GM12878 (cell line): ENCODE data around the gene XRCC6. TPM values are rescaled to one million over a fixed set of nuclear protein-coding genes. Genes with fewer than 3 reads are reported as not detected.

ENCODE experiments used
- CBFB ChIP-seq: IDR thresholded peaks from 2 replicates; pipeline ENCODE4 v1.6.1; 2016; ENCODE audit warnings: antibody characterized with exemption, low read depth
- CHD2 ChIP-seq: IDR thresholded peaks from 2 replicates; pipeline ENCODE4 v1.6.1; 2011; ENCODE audit warnings: low read depth, low read length, improper control_type of control experiment, borderline replicate concordance
- EP300 ChIP-seq, 2 experiments: fragments of 150-350 bp in 1 of 2; IDR thresholded peaks; 2 replicates each; pipeline ENCODE4 v1.6.1; 2011 to 2012; ENCODE audit warnings: low read depth in 2 of 2, low read length in 2 of 2, borderline replicate concordance in 1 of 2, improper control_type of control experiment in 1 of 2, inconsistent platforms in 1 of 2; ENCODE audit not compliant: control insufficient read depth in 1 of 2
- EZH2 ChIP-seq: IDR thresholded peaks from 2 replicates; pipeline ENCODE4 v1.6.1; 2012; ENCODE audit warnings: low read depth, mild to moderate bottlenecking, control low read depth, inconsistent platforms, low read length, borderline replicate concordance; ENCODE audit not compliant: control insufficient read depth
- FOXK2 ChIP-seq: fragments of 450-650 bp; IDR thresholded peaks from 2 replicates; pipeline ENCODE4 v1.6.1; 2017; ENCODE audit warnings: mild to moderate bottlenecking, moderate library complexity
- FOXM1 ChIP-seq: IDR thresholded peaks from 2 replicates; pipeline ENCODE4 v1.6.1; 2012; ENCODE audit warnings: low read depth, mild to moderate bottlenecking, inconsistent platforms, low read length, moderate library complexity
- HDGF ChIP-seq: fragments of 450-650 bp; IDR thresholded peaks from 2 replicates; pipeline ENCODE4 v1.6.1; 2016; ENCODE audit warnings: antibody characterized with exemption
- IKZF1 ChIP-seq: fragments of 450-650 bp; conservative IDR thresholded peaks from 2 replicates; pipeline ENCODE4 v1.6.1; 2017; ENCODE audit warnings: antibody characterized with exemption, mild to moderate bottlenecking
- IKZF2 ChIP-seq, 2 experiments: fragments of 450-650 bp; IDR thresholded peaks; 2 replicates each; pipeline ENCODE4 v1.6.1; 2017; ENCODE audit warnings: mild to moderate bottlenecking in 2 of 2, moderate library complexity in 2 of 2
- LARP7 ChIP-seq: fragments of 450-650 bp; IDR thresholded peaks from 2 replicates; pipeline ENCODE4 v1.6.1; 2017; ENCODE audit warnings: mild to moderate bottlenecking
- MXI1 ChIP-seq: fragments of 150-350 bp; IDR thresholded peaks from 2 replicates; pipeline ENCODE4 v1.6.1; 2011; ENCODE audit warnings: low read depth, mild to moderate bottlenecking, inconsistent platforms, low read length, improper control_type of control experiment
- NR2C1 ChIP-seq: fragments of 450-650 bp; IDR thresholded peaks from 2 replicates; pipeline ENCODE4 v1.6.1; 2017; ENCODE audit warnings: antibody characterized with exemption, mild to moderate bottlenecking, moderate library complexity
- NR2C2 ChIP-seq: IDR thresholded peaks from 2 replicates; pipeline ENCODE4 v1.6.1; 2011; ENCODE audit warnings: borderline replicate concordance, low read depth; ENCODE audit not compliant: control insufficient read depth, insufficient read length
- NRF1 ChIP-seq: conservative IDR thresholded peaks from 2 replicates; pipeline ENCODE4 v1.6.1; 2011; ENCODE audit warnings: mild to moderate bottlenecking, low read depth, low read length, improper control_type of control experiment
- PAX8 ChIP-seq: fragments of 450-650 bp; IDR thresholded peaks from 2 replicates; pipeline ENCODE4 v1.6.1; 2017; ENCODE audit warnings: mild to moderate bottlenecking, moderate library complexity
- POLR2AphosphoS2 ChIP-seq: IDR thresholded peaks from 2 replicates; pipeline ENCODE4 v1.6.1; 2011; ENCODE audit warnings: low read depth, mild to moderate bottlenecking, low read length, improper control_type of control experiment, moderate library complexity
- POU2F2 ChIP-seq: IDR thresholded peaks from 3 replicates; pipeline ENCODE4 v1.6.1; 2011; ENCODE audit warnings: low read depth, mild to moderate bottlenecking, low read length, borderline replicate concordance
- RBBP5 ChIP-seq: fragments of 200-600 bp; sonication (generic); conservative IDR thresholded peaks from 2 replicates; pipeline ENCODE4 v1.6.1; 2016
- SMAD5 ChIP-seq: IDR thresholded peaks from 2 replicates; pipeline ENCODE4 v1.6.1; 2016; ENCODE audit warnings: antibody characterized with exemption, low read depth
- SMARCA5 ChIP-seq: fragments of 450-650 bp; IDR thresholded peaks from 2 replicates; pipeline ENCODE4 v1.6.1; 2017; ENCODE audit warnings: mild to moderate bottlenecking
- SPI1 ChIP-seq: IDR thresholded peaks from 2 replicates; pipeline ENCODE4 v1.6.1; 2011; ENCODE audit warnings: low read depth, mild to moderate bottlenecking, low read length, moderate library complexity, borderline replicate concordance; ENCODE audit not compliant: insufficient read depth
- TARDBP ChIP-seq: IDR thresholded peaks from 2 replicates; pipeline ENCODE4 v1.6.1; 2016; ENCODE audit warnings: borderline replicate concordance
- TCF12 ChIP-seq: IDR thresholded peaks from 2 replicates; pipeline ENCODE4 v1.6.1; 2011; ENCODE audit warnings: low read depth, mild to moderate bottlenecking, low read length
- WRNIP1 ChIP-seq: IDR thresholded peaks from 2 replicates; pipeline ENCODE4 v1.6.1; 2011; ENCODE audit warnings: low read depth, low read length, improper control_type of control experiment, borderline replicate concordance
- ZNF384 ChIP-seq: IDR thresholded peaks from 2 replicates; pipeline ENCODE4 v1.6.1; 2012; ENCODE audit warnings: low read depth, mild to moderate bottlenecking, low read length, improper control_type of control experiment, borderline replicate concordance
- ZZZ3 ChIP-seq: IDR thresholded peaks from 2 replicates; pipeline ENCODE4 v1.6.1; 2011; ENCODE audit warnings: low read depth; ENCODE audit not compliant: control insufficient read depth, insufficient read length
- polyA plus RNA-seq, 11 experiments: library from polyadenylated mRNA; depleted of rRNA in 4 of 11; unstranded in 6 of 11; stranded (reverse) in 5 of 11; fragments of >200 nt; fragmentation: Nextera tagmentation in 4 of 11; fragmentation: Illumina TruSeq in 1 of 11; extraction: Ambion mirVana in 4 of 11; extraction: Trizol in 1 of 11; gene quantifications; 1 replicate in 1 of 11; 2 replicates in 10 of 11; pipeline versions ENCODE4 v1.2.1 to v1.2.3, GENCODE V29; 2011 to 2016; ENCODE audit warnings: inconsistent platforms in 2 of 11, missing spikeins in 2 of 11, low read depth in 1 of 11
- total RNA-seq, 4 experiments: library from RNA; depleted of rRNA in 3 of 4; stranded (reverse); fragments of >200 nt in 3 of 4; fragmentation: Illumina TruSeq in 1 of 4; extraction: Trizol in 1 of 4; gene quantifications; 2 replicates each; pipeline versions ENCODE4 v1.2.1 to v1.2.3, GENCODE V29; 2013 to 2021
- TF ChIP-seq, protein P1 (sequence below): fragments of 450-650 bp; IDR thresholded peaks from 2 replicates; pipeline ENCODE4 v1.6.1; 2017; ENCODE audit warnings: mild to moderate bottlenecking, moderate library complexity

Gene XRCC6
- total and polyA plus RNA-seq, 10 of the 15 experiments (the other 5 are each of a cell fraction or from before 2014, with no cell fraction given): 186 to 718 (median 348) TPM

DNA sequence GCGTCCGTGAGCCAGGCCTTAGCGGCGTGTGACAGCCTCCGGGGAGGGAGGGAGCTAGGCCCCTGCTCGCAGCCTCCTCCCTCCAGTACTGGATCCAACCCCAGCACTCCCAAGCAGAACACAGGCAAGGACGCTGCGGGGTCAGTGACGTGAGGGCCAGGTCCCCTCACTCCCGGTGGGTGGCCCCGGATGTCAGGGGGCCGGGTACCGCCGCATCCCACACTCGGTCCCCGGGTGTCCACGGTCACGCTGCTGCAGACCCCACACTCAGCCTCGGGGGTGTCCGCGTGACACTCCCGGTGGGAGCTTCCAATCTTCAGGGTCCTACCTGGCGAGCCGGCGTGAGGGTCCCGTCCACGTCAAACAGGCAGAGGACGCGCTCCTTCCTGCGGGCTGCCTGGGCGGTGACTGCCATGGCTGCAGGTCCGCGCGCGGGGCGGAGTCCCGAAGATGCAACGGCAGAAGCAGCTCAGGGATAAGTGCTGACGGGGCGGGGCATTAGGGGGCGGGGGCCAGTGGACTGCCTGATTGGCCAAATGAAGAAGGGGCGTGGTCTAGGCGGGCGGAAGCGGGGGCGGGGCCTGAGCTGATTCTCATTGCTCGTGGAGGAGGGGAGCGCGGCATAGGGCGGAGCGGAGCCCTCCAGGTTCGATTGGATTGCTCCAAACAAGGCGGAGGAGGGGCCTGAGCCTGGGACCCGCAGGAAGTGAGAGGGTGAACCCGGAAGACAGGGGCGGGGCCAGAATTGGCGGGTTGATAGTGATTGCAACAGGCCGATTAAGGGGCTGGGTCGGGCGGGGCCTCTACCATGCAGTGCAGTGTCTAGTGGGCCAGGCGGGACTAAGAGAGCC lies 31.5 kb upstream of the XRCC6 start, which contains the start of gene PMM1 (continued):
- TF ChIP-seq EZH2 (no peak), NR2C2 (no peak), SPI1 (no peak; the same call in 1 of the 2 replicates), MXI1 (peak; percentile 52; the same call in 1 of the 2 replicates), IKZF2 (IDR thresholded peaks at IDR 0.05) (0 out of 4 replicates have a peak, but pooled peaks of 1 of the 2 experiments have one; percentile 9), PAX8 (no peak), ZNF384 (no peak), FOXK2 (no peak), POLR2AphosphoS2 (peak; percentile 50; the same call in 1 of the 2 replicates), LARP7 (peak; percentile 54; the same call in 1 of the 2 replicates), TCF12 (no peak), NR2C1 (no peak), TARDBP (no peak), POU2F2 (no peak; the same call in 2 of the 3 replicates), RBBP5 (no peak), EP300 (IDR thresholded peaks at IDR 0.05; ENCODE audit: borderline replicate concordance in 1 of 2, control insufficient read depth in 1 of 2, low read depth in 2 of 2, low read length in 2 of 2) (no peak), SMAD5 (no peak), ZZZ3 (no peak), HDGF (peak; percentile 95), CBFB (no peak), NRF1 (no peak), FOXM1 (no peak), SMARCA5 (no peak), WRNIP1 (no peak), IKZF1 (peak; percentile 36), CHD2 (peak; percentile 80)
- TF ChIP-seq, protein P1, sequence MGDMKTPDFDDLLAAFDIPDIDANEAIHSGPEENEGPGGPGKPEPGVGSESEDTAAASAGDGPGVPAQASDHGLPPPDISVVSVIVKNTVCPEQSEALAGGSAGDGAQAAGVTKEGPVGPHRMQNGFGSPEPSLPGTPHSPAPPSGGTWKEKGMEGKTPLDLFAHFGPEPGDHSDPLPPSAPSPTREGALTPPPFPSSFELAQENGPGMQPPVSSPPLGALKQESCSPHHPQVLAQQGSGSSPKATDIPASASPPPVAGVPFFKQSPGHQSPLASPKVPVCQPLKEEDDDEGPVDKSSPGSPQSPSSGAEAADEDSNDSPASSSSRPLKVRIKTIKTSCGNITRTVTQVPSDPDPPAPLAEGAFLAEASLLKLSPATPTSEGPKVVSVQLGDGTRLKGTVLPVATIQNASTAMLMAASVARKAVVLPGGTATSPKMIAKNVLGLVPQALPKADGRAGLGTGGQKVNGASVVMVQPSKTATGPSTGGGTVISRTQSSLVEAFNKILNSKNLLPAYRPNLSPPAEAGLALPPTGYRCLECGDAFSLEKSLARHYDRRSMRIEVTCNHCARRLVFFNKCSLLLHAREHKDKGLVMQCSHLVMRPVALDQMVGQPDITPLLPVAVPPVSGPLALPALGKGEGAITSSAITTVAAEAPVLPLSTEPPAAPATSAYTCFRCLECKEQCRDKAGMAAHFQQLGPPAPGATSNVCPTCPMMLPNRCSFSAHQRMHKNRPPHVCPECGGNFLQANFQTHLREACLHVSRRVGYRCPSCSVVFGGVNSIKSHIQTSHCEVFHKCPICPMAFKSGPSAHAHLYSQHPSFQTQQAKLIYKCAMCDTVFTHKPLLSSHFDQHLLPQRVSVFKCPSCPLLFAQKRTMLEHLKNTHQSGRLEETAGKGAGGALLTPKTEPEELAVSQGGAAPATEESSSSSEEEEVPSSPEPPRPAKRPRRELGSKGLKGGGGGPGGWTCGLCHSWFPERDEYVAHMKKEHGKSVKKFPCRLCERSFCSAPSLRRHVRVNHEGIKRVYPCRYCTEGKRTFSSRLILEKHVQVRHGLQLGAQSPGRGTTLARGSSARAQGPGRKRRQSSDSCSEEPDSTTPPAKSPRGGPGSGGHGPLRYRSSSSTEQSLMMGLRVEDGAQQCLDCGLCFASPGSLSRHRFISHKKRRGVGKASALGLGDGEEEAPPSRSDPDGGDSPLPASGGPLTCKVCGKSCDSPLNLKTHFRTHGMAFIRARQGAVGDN: no peak
